Adrenal gland (tissue), 5 donors: ENCODE data around the gene AGTPBP1.

Source experiments
- CTCF ChIP-seq, 6 experiments: fragments of 450-650 bp in 4 of 6; fragments of 200-600 bp in 2 of 6; sonication (generic) in 1 of 6; IDR thresholded peaks; 1 replicate in 5 of 6; 2 replicates in 1 of 6; pipeline versions ENCODE4 v1.5.1 to v1.8.0; 2016 to 2021; ENCODE audit warnings: antibody characterized with exemption in 6 of 6, mild to moderate bottlenecking in 2 of 6, moderate library complexity in 1 of 6
- POLR2A ChIP-seq, 2 donors: fragments of 450-650 bp; IDR thresholded peaks; one replicate each; pipeline ENCODE4 v1.6.1; 2017; ENCODE audit warnings: antibody characterized with exemption in 2 of 2, mild to moderate bottlenecking in 2 of 2, moderate library complexity in 1 of 2
- donor health status: DM: no; HTN: no; CAD: no.

GRCh38 chr9:85603936-85604335 is 137.8 kb downstream of the AGTPBP1 start:
- TF ChIP-seq CTCF (IDR thresholded peaks at IDR 0.05) (no peak), POLR2A (IDR thresholded peaks at IDR 0.05) (no peak)
